ENCODE data around the gene CYP19A1. TPM values are rescaled to one million over a fixed set of nuclear protein-coding genes. Genes with fewer than 3 reads are reported as not detected.

Gene CYP19A1
- polyA plus RNA-seq, 1 of the 3 experiments (the other 2 are of a cell fraction) = 0.03 TPM

DNA sequence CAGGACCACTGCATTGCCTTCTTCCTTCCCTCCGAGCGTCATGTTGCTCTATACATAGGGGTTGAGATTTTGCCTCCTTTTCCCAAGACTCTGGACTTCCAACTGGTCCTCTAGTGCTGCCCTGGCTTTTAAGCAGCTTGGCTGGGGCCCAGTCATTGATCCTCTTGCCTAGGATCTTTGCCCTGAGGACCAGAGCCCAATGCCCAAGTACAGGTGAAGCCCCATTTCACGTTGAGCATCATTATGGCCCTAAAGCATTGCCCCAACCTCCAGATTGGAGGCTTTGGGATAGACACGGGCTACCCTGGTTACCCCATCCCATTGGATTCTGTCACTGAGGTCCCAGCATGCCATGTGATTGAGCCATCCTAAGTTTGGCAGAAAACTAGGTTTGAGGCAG is 47.7 kb downstream of the CYP19A1 start:
- no peaks in the 10 kb centered on the region; the same call in 1 of the 2 replicates for H3K27me3 ChIP-seq (ENCODE audit: insufficient read depth)
- WGBS (ENCODE audit: low lambda C conversion rate) = 19% methylated on average over 4 of the region's 4 CpGs
- no peak overlapping the region for H3K27ac ChIP-seq (ENCODE audit: low read depth in 2 of 2, low read length in 1 of 2)
- H3K4me2 ChIP-seq = no peak overlapping the region
- no peaks in the 10 kb centered on the region for H4K20me1 ChIP-seq (ENCODE audit: insufficient read depth)
- no peaks in the 10 kb centered on the region for H3K79me2 ChIP-seq (ENCODE audit: insufficient read depth)
- H3K36me3 ChIP-seq (replicated peaks in 1 of 2; ENCODE audit: control insufficient read depth in 1 of 2, insufficient read depth in 2 of 2, low read length in 1 of 2) = no peaks in the 10 kb centered on the region
- H3K4me3 ChIP-seq (ENCODE audit: low read depth in 2 of 2, low read length in 1 of 2) = no peak overlapping the region
- H2AFZ ChIP-seq (ENCODE audit: low read depth) = no peak overlapping the region
- ChIA-PET CTCF (no interaction called here), POLR2A (no interaction called here)
- H3K9me3 ChIP-seq = no peaks in the 10 kb centered on the region
- H3K9me2 ChIP-seq = no peaks in the 10 kb centered on the region
- H3K9ac ChIP-seq = no peak overlapping the region
- no peaks in the 10 kb centered on the region for H3F3A ChIP-seq (replicated peaks; ENCODE audit: insufficient read depth)
- no peak for DNase-seq
- TF ChIP-seq IRF3 (IDR thresholded peaks at IDR 0.05; ENCODE audit: low read depth, low read length) (no peak), RCOR1 (IDR thresholded peaks at IDR 0.05; ENCODE audit: low read length) (no peak), SMC3 (IDR thresholded peaks at IDR 0.05; ENCODE audit: low read depth, low read length) (no peak), FOXJ3 (CRISPR knock-in tag; IDR thresholded peaks at IDR 0.05) (no peak), MEF2A (IDR thresholded peaks at IDR 0.05; ENCODE audit: borderline replicate concordance, low read depth) (no peak), EZH2phosphoT487 (IDR thresholded peaks at IDR 0.05; ENCODE audit: borderline replicate concordance, low read depth) (no peak), CTCF (IDR thresholded peaks at IDR 0.05) (no peak), ZBTB33 (IDR thresholded peaks at IDR 0.05; ENCODE audit: borderline replicate concordance, low read depth) (no peak)
- no peaks in the 10 kb centered on the region; a peak in 1 of 4 replicates for H3K4me1 ChIP-seq (ENCODE audit: control insufficient read depth in 1 of 2, insufficient read depth in 2 of 2, low read depth in 1 of 2, low read length in 1 of 2)

- Histone ChIP-seq H3K4me3 (ENCODE audit: low read depth in 2 of 2, low read length in 1 of 2) (no peak overlapping the region), H3K27ac (ENCODE audit: low read depth in 2 of 2, low read length in 1 of 2) (no peak overlapping the region), H3K27me3 (ENCODE audit: insufficient read depth) (no peaks in the 10 kb centered on the region; the same call in 1 of the 2 replicates), H3F3A (replicated peaks; ENCODE audit: insufficient read depth) (no peaks in the 10 kb centered on the region), H2AFZ (ENCODE audit: low read depth) (no peak overlapping the region), H3K9me3 (no peaks in the 10 kb centered on the region), H3K9ac (no peak overlapping the region), H3K79me2 (ENCODE audit: insufficient read depth) (no peaks in the 10 kb centered on the region), H3K4me2 (no peak overlapping the region), H3K9me2 (no peaks in the 10 kb centered on the region), H4K20me1 (ENCODE audit: insufficient read depth) (no peaks in the 10 kb centered on the region), H3K4me1 (ENCODE audit: control insufficient read depth in 1 of 2, insufficient read depth in 2 of 2, low read depth in 1 of 2, low read length in 1 of 2) (no peaks in the 10 kb centered on the region; a peak in 1 of 4 replicates), H3K36me3 (replicated peaks in 1 of 2; ENCODE audit: control insufficient read depth in 1 of 2, insufficient read depth in 2 of 2, low read length in 1 of 2) (no peaks in the 10 kb centered on the region)
- TF ChIP-seq POLR2AphosphoS5 (IDR thresholded peaks at IDR 0.05; ENCODE audit: low read depth, low read length) (no peak), TCF12 (IDR thresholded peaks at IDR 0.05) (no peak), SMC3 (IDR thresholded peaks at IDR 0.05; ENCODE audit: low read depth, low read length) (no peak), RAD21 (IDR thresholded peaks at IDR 0.05; ENCODE audit: low read length) (no peak), MXI1 (IDR thresholded peaks at IDR 0.05; ENCODE audit: low read depth, low read length) (no peak), ZBTB33 (IDR thresholded peaks at IDR 0.05; ENCODE audit: borderline replicate concordance, low read depth) (no peak), CHD2 (IDR thresholded peaks at IDR 0.05; ENCODE audit: low read length, partially characterized antibody) (no peak), SIN3A (IDR thresholded peaks at IDR 0.05; ENCODE audit: borderline replicate concordance, low read depth, low read length) (no peak), FOXM1 (IDR thresholded peaks at IDR 0.05; ENCODE audit: low read depth) (no peak), GATA2 (CRISPR knock-in tag; IDR thresholded peaks at IDR 0.05) (no peak), YY1 (IDR thresholded peaks at IDR 0.05; ENCODE audit: low read depth) (no peak)
- WGBS (ENCODE audit: low lambda C conversion rate) = 0% methylated on average over 1 of the region's 1 CpG
- CTCF ChIA-PET = interaction anchor here (1.5 to 6.5 kb wide), 2 partner anchors 9 to 91 kb away, joined by 6 to 32 read pairs; no protein-coding TSS in a partner anchor
- POLR2A ChIA-PET = no interaction called here
- no peak for DNase-seq
Measured at GRCh38 chr15:51289290-51289689, 49.1 kb downstream of the CYP19A1 start.

Data from SK-N-SH (cell line).